H1 (cell line): ENCODE results near the gene SENP7.

Source experiments
- EZH2 ChIP-seq: fragments of 200-600 bp; sonication (generic); IDR thresholded peaks from 2 replicates; pipeline ENCODE4 v1.7.1; 2012; ENCODE audit warnings: low read depth, mild to moderate bottlenecking, moderate library complexity, low read length, inconsistent platforms; ENCODE audit not compliant: severe bottlenecking
- MAFK ChIP-seq: IDR thresholded peaks from 2 replicates; pipeline ENCODE4 v1.6.1; 2012; ENCODE audit warnings: low read depth, mild to moderate bottlenecking, improper control_type of control experiment, low read length
- POLR2AphosphoS5 ChIP-seq: IDR thresholded peaks from 2 replicates; pipeline ENCODE4 v1.6.1; 2011; ENCODE audit warnings: low read depth, low read length
- RFX5 ChIP-seq: IDR thresholded peaks from 2 replicates; pipeline ENCODE4 v1.6.1; 2011; ENCODE audit warnings: low read depth, low read length, improper control_type of control experiment, borderline replicate concordance
- SIN3A ChIP-seq, 2 experiments: IDR thresholded peaks in 1 of 2; conservative IDR thresholded peaks in 1 of 2; 2 replicates each; pipeline ENCODE4 v1.6.1; 2011 to 2012; ENCODE audit warnings: low read length in 2 of 2, improper control_type of control experiment in 1 of 2, low read depth in 1 of 2, mild to moderate bottlenecking in 1 of 2
- ZNF274 ChIP-seq: IDR thresholded peaks from 2 replicates; pipeline ENCODE4 v1.7.0; 2012; ENCODE audit warnings: low read length, borderline replicate concordance; ENCODE audit errors: extremely low read depth
- TF ChIP-seq, protein P1 (sequence below), 3 experiments: IDR thresholded peaks; 1 replicate in 2 of 3; 2 replicates in 1 of 3; pipeline versions ENCODE4 v1.5.1 to v1.6.1; 2011; ENCODE audit warnings: low read length in 3 of 3, mild to moderate bottlenecking in 3 of 3, inconsistent platforms in 2 of 3, low read depth in 1 of 3, moderate library complexity in 1 of 3; ENCODE audit not compliant: insufficient read depth in 1 of 3; ENCODE audit errors: control extremely low read depth in 1 of 3

DNA sequence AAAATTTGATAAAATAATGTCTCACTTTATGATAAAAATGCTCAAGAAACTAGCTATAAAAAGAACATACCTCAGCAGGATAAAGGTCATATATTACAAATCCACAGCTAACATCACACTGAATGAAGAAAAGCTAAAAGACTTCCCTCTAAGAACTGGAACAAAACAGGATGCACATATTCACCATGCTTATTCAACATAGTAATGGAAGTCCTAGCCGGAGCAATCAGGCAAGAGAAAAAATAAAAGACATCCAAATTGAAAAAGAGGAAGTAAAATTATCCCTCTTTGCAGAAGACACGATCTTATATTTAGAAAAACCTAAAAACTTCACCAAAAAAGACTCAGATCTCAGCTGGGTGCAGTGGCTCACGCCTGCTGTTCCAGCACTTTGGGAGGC is 34.0 kb downstream of the SENP7 start:
- TF ChIP-seq EZH2, result no peak
- TF ChIP-seq, protein P1, sequence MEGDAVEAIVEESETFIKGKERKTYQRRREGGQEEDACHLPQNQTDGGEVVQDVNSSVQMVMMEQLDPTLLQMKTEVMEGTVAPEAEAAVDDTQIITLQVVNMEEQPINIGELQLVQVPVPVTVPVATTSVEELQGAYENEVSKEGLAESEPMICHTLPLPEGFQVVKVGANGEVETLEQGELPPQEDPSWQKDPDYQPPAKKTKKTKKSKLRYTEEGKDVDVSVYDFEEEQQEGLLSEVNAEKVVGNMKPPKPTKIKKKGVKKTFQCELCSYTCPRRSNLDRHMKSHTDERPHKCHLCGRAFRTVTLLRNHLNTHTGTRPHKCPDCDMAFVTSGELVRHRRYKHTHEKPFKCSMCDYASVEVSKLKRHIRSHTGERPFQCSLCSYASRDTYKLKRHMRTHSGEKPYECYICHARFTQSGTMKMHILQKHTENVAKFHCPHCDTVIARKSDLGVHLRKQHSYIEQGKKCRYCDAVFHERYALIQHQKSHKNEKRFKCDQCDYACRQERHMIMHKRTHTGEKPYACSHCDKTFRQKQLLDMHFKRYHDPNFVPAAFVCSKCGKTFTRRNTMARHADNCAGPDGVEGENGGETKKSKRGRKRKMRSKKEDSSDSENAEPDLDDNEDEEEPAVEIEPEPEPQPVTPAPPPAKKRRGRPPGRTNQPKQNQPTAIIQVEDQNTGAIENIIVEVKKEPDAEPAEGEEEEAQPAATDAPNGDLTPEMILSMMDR (IDR thresholded peaks at IDR 0.05; ENCODE audit: control extremely low read depth in 1 of 3, insufficient read depth in 1 of 3, low read depth in 1 of 3, low read length in 3 of 3), result no peak
- TF ChIP-seq MAFK, result no peak
- TF ChIP-seq SIN3A (conservative IDR thresholded peaks at IDR 0.05 in 1 of 2, IDR thresholded peaks at IDR 0.05 in 1 of 2; ENCODE audit: low read depth in 1 of 2, low read length in 2 of 2), result no peak
- no peak for TF ChIP-seq ZNF274
- no peak for TF ChIP-seq POLR2AphosphoS5
- no peak for TF ChIP-seq RFX5
